Activated T-helper 1 cell treated with anti-CD3 and anti-CD28 coated beads, Interleukin-12 subunit alpha, Interleukin-12 subunit beta, Interleukin-2, Interleukin-4 antibody, amounts not matched to agents 30 ng/mL and 10 ng/mL and 1 ng/mL, durations not matched to agents 14 hours and 24 hours and 36 hours (primary cell): Measurements from ENCODE around the gene KIAA1958. TPM values are rescaled to one million over a fixed set of nuclear protein-coding genes. Genes with fewer than 3 reads are reported as not detected.
"Not testable (repeated sequence)": the region's sequence is repeated elsewhere in the genome, so short reads cannot be mapped to it uniquely, and the experiment has no call there.

Experiments used
- DNase-seq: peaks from one replicate; pipeline ENCODE4 v3.0.0; 2021; ENCODE audit warnings: low spot score
- H3K27ac Mint-ChIP-seq: one replicate; pipeline ENCODE4 v1.8.0; 2021; ENCODE audit warnings: mild to moderate bottlenecking, mixed read lengths
- H3K27me3 Mint-ChIP-seq: one replicate; pipeline ENCODE4 v1.8.0; 2022; ENCODE audit warnings: mild to moderate bottlenecking, moderate library complexity, mixed read lengths; ENCODE audit not compliant: insufficient read depth
- H3K36me3 Mint-ChIP-seq: one replicate; pipeline ENCODE4 v1.8.0; 2021; ENCODE audit warnings: low read depth, mixed read lengths
- H3K4me1 Mint-ChIP-seq: one replicate; pipeline ENCODE4 v1.8.0; 2021; ENCODE audit warnings: low read depth, mixed read lengths
- H3K4me3 Mint-ChIP-seq: one replicate; pipeline ENCODE4 v1.8.0; 2021; ENCODE audit warnings: mild to moderate bottlenecking, moderate library complexity, mixed read lengths
- H3K9me3 Mint-ChIP-seq: one replicate; pipeline ENCODE4 v1.8.0; 2021; ENCODE audit warnings: mixed read lengths
- intact Hi-C: fragments of 100-400 bp; cut with micrococcal nuclease; formaldehyde crosslinking; loops from one replicate; pipeline ENCODE4 v1.15.1; 2024
- total RNA-seq: library from RNA; stranded (reverse); gene quantifications from 2 replicates; pipeline ENCODE4 v1.2.3, GENCODE V29; 2022

KIAA1958 gene
- total RNA-seq, 1 donor from 2014 or later, result 8.6 TPM

DNA sequence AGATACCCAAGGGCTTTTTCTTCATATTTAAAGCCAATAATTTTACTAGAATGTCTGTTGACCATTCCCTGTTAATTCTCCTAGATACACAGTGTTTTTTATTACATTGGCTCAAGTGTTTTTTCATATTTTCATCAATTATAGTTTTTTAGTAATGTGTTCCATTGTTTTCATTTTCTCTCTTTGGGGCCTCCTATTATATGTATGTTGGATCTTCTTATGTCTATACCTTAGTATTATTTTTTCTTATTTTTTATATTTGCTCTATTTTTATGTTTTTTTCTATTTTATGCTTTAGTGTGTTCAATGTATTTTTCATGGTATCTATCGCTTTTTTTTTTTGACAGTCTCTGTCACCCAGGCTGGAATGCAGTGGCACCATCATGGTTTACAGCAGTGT, 7.5 kb downstream of the KIAA1958 start:
- peaks cover 31% of the 10 kb centered on the region for H3K36me3 Mint-ChIP-seq
- no peak overlapping the region for H3K4me3 Mint-ChIP-seq
- peaks cover 28% of the 10 kb centered on the region for H3K9me3 Mint-ChIP-seq
- no peak for DNase-seq
- no peak overlapping the region for H3K27ac Mint-ChIP-seq
- intact Hi-C loops, result no loop called here
- no peaks in the 10 kb centered on the region for H3K27me3 Mint-ChIP-seq
- peaks cover 22% of the 10 kb centered on the region for H3K4me1 Mint-ChIP-seq

DNA sequence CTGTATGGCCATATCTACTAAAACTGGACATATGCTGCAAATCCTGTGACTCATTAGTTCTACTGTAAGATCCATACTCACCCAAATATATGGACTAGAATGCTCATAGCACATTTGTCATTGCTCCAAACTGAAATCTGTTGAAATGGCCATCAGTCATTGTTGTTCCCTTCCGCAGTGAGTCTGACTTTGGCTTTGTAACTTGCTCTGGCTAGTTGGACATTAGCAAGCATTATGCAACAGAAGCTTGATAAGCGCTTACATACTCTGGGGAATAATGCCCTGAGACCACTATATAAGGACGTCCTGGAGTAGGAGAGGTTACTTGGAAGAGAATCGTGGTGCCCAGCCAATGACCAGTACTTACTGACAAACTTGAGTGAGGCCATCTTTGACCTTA, 9.0 kb downstream of the KIAA1958 start:
- no peak overlapping the region for H3K4me3 Mint-ChIP-seq
- no peaks in the 10 kb centered on the region for H3K27me3 Mint-ChIP-seq
- peaks cover 29% of the 10 kb centered on the region for H3K36me3 Mint-ChIP-seq
- H3K4me1 Mint-ChIP-seq, result peaks cover 13% of the 10 kb centered on the region
- H3K9me3 Mint-ChIP-seq, result peaks cover 28% of the 10 kb centered on the region
- intact Hi-C loops, result no loop called here
- no peak overlapping the region for H3K27ac Mint-ChIP-seq
- no peak for DNase-seq

DNA sequence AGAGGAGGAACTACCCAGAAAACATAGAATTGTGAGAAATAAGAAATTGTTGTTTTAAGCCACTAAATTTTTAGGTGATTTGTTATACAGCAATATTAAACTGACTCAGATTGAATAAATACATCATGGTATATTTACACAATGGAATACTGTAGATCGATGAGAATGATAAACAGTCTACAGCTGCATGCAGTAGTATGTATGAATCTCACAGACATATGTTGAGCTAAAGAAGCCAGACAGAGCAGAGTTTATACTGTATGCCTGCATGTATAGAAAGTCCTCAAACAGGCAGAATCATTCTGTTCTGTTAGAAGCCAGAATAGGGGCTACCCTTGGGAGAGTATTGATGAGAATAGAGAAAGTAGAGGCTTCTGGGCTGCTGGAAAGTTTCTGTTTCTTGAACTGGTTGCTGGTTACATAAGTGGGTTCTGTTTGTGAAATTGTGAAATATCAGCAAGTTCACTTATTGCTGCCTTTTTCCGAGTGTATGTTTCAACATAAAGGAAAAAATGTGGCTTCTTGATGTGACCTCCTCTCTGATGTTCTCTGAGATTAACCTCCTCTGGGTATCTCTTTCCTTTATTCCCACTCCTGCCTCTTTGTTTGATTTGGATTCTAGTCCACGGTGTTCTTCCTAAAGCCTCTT, 9.6 kb downstream of the KIAA1958 start:
- H3K27ac Mint-ChIP-seq, result no peak overlapping the region
- no peaks in the 10 kb centered on the region for H3K27me3 Mint-ChIP-seq
- peaks cover 28% of the 10 kb centered on the region for H3K9me3 Mint-ChIP-seq
- DNase-seq, result no peak
- H3K36me3 Mint-ChIP-seq, result peaks cover 29% of the 10 kb centered on the region
- intact Hi-C loops, result no loop called here
- H3K4me1 Mint-ChIP-seq, result peaks cover 13% of the 10 kb centered on the region
- no peak overlapping the region for H3K4me3 Mint-ChIP-seq

- Mint-ChIP-seq H3K4me1 (peaks cover 8% of the 10 kb centered on the region), H3K4me3 (no peak overlapping the region), H3K9me3 (no peaks in the 10 kb centered on the region), H3K36me3 (peaks cover 3% of the 10 kb centered on the region), H3K27me3 (no peaks in the 10 kb centered on the region), H3K27ac (no peak overlapping the region)
- intact Hi-C loops, result no loop called here
- DNase-seq, result no peak
Measured at GRCh38 chr9:112500842-112501241, 14.2 kb downstream of the KIAA1958 start.

DNA sequence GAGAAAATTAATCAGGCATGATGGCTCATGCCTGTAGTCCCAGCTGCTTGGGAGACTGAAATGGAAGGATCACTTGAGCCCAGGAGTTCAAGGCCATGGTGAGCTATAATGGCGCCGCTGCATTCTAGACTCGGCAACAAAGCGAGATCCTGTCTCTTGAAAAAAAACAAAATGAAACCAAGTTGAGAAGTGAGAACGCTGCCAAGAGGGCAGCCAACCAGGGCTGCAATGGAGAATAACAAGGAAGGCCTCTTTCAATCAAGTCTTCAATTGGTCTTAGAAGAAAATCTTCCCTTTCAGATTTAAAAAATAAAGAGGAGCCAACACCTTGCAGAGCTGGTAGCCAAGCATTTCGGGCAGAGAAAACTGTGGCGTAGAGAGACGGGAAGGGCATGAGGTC, 14.7 kb downstream of the KIAA1958 start:
- Mint-ChIP-seq H3K9me3 (no peaks in the 10 kb centered on the region), H3K27ac (no peak overlapping the region), H3K27me3 (no peaks in the 10 kb centered on the region), H3K4me1 (peaks cover 7% of the 10 kb centered on the region), H3K36me3 (peaks cover 3% of the 10 kb centered on the region), H3K4me3 (no peak overlapping the region)
- DNase-seq, result no peak
- intact Hi-C loops, result no loop called here

DNA sequence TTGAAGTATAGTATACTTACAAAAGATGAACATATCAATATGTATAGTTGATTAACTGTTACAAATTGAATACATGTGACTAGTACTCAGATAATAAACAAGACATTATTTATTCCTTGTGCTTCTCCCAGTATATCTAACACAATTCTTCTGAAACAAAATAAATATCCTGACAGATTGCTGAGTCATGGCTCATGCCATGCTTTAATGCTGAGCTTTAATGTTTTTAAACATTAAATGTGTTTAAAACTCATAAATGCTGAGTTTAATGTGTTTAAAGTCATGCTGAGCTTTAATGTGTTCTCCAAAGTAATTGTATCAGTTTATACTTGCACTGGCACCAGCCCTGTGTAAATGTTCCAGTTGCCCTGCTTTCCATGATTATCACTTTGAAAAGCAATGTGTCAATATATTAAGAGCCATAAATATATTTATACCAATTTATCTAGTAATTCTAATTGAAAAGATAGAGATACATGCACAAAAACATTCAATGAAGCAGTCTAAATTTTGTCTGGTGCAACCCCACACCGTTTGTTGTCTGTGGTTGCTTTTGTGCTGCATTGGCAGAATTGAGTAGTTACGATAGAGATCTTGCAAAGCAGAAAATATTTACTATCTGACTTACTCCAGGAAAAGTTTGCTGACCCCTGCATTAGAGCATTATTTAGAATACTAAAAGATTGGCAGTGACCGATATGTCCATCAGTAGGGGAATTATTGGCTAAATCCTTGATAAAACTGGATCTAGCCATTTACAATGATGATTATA, 15.7 kb downstream of the KIAA1958 start:
- DNase-seq, result no peak
- no peak overlapping the region for H3K27ac Mint-ChIP-seq
- peaks cover 1% of the 10 kb centered on the region for H3K36me3 Mint-ChIP-seq
- H3K27me3 Mint-ChIP-seq, result no peaks in the 10 kb centered on the region
- no peaks in the 10 kb centered on the region for H3K4me1 Mint-ChIP-seq
- no peak overlapping the region for H3K4me3 Mint-ChIP-seq
- intact Hi-C loops, result no loop called here
- H3K9me3 Mint-ChIP-seq, result no peaks in the 10 kb centered on the region

DNA sequence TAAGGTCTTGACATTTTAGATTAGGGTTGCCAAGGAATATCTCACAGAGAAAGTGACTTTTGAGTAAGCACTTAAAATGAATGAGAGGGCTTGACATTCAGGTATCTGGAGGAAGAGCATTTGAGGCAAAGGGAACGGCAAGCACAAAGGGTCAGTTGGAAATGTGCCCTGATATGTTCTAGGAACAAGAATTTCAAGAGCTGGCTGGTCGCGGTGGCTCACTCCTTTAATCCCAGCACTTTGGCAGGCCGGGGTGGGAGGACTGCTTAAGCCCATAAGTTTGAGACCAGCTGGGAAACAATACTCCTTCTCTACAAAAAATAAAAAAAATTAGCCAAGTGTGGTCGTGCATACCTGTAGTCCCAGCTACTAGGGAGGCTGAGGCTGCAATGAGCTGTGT, 16.5 kb downstream of the KIAA1958 start:
- no peak overlapping the region for H3K4me3 Mint-ChIP-seq
- H3K9me3 Mint-ChIP-seq, result no peaks in the 10 kb centered on the region
- DNase-seq, result no peak
- no peaks in the 10 kb centered on the region for H3K4me1 Mint-ChIP-seq
- intact Hi-C loops, result no loop called here
- H3K36me3 Mint-ChIP-seq, result no peaks in the 10 kb centered on the region
- no peak overlapping the region for H3K27ac Mint-ChIP-seq
- no peaks in the 10 kb centered on the region for H3K27me3 Mint-ChIP-seq

DNA sequence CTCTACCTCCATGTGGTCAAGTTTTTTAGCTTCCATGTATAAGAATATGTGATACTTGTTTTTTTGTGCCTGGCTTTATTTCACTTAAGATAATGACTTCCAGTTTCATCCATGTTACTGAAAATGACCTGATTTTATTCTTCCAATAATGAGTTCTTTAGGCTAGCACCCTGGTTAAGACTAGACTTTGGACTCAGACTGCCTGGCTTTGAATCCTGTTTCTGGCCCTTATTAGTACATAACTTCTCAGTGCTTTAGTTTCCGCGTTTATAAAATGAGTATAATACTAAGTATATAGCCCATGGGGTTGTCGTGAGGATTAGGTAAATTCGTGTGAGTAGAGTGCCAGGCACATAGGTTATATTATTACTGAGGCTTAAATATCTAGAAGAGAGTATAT, 18.5 kb downstream of the KIAA1958 start:
- Mint-ChIP-seq H3K27me3 (no peaks in the 10 kb centered on the region), H3K9me3 (no peaks in the 10 kb centered on the region), H3K4me3 (no peak overlapping the region), H3K4me1 (no peaks in the 10 kb centered on the region), H3K27ac (no peak overlapping the region), H3K36me3 (no peaks in the 10 kb centered on the region)
- DNase-seq, result no peak
- intact Hi-C loops, result no loop called here

DNA sequence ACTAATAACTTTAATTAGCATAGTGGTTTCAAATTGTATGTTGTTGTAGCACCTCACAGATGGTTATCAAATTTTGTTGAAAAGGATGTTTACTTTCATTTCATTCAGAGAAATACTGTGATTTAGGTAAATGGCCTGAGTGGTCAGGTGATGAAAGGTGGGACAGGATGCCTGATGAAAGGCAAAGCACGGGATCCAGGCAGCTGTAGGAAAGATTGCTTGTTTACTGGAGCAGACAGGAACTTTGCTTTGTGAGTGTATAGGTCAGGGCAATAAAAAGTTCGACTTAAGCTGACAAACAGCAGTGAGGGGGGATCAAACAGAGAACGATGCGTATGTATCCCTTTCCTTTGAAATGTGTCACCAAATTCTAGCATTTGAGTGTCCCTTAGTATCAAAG, 19.0 kb downstream of the KIAA1958 start:
- Mint-ChIP-seq H3K36me3 (no peaks in the 10 kb centered on the region), H3K4me3 (no peak overlapping the region), H3K9me3 (no peaks in the 10 kb centered on the region), H3K27me3 (no peaks in the 10 kb centered on the region), H3K4me1 (no peaks in the 10 kb centered on the region), H3K27ac (no peak overlapping the region)
- intact Hi-C loops, result no loop called here
- no peak for DNase-seq

- DNase-seq, result no peak
- Mint-ChIP-seq H3K4me1 (no peaks in the 10 kb centered on the region), H3K36me3 (no peaks in the 10 kb centered on the region), H3K9me3 (no peaks in the 10 kb centered on the region), H3K27ac (no peak overlapping the region), H3K27me3 (no peaks in the 10 kb centered on the region), H3K4me3 (no peak overlapping the region)
- intact Hi-C loops, result no loop called here
Measured at GRCh38 chr9:112506571-112506970, 19.9 kb downstream of the KIAA1958 start.

DNA sequence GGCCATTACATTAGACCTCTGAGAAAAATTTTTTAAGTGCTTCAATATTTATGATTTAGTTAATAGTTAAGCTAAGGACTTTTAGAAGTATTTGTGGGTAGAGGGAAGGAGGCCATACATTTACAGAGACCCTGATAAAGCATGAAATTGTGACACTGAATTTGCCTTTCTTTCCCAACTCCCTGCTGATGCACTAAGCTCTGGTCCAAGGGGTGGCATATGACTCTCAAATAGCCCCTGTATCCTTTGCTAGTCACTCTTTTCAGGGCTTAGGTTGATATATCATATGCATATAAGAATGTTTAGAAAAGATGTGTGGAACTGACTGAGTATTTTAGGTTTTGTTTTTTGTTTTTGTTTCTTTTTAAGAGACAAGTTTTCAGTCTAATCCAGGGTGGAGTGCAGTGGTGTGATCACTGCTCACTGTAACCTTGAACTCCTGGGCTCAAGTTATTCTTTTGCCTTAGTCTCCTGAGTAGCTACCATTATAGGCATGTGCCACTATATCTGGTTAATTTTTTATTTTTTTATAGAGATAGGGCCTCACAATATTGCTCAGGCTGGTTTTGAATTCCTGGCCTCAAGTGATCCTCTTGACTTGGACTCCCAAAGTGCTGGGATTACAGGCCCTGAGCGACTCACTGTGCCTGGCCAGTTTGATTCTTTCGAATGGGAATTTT, 20.5 kb downstream of the KIAA1958 start:
- no peak overlapping the region for H3K4me3 Mint-ChIP-seq
- H3K4me1 Mint-ChIP-seq, result no peaks in the 10 kb centered on the region
- no peaks in the 10 kb centered on the region for H3K9me3 Mint-ChIP-seq
- no peaks in the 10 kb centered on the region for H3K27me3 Mint-ChIP-seq
- intact Hi-C loops, result no loop called here
- no peak for DNase-seq
- no peak overlapping the region for H3K27ac Mint-ChIP-seq
- H3K36me3 Mint-ChIP-seq, result no peaks in the 10 kb centered on the region

DNA sequence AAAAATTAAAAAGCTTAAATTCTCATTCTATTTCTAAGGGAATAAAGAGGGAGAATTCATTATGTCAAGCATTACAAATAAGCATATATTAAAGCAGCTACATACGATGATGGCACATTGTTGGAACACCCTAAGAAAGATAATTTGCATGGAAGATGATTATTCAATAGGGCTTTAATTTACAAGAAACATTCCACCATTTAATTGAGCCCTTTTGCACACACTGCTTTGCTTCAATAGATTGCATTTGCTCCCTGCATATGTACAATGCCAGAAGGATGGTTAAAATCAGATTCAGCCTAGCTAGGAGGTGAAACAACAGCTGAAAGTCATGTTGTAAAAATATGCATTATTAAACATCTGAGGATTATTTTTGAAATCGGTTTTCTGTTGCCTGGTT, 21.8 kb downstream of the KIAA1958 start:
- Mint-ChIP-seq H3K36me3 (no peaks in the 10 kb centered on the region), H3K27me3 (no peaks in the 10 kb centered on the region), H3K9me3 (no peaks in the 10 kb centered on the region), H3K4me1 (no peaks in the 10 kb centered on the region), H3K4me3 (no peak overlapping the region), H3K27ac (no peak overlapping the region)
- intact Hi-C loops, result no loop called here
- DNase-seq, result no peak

DNA sequence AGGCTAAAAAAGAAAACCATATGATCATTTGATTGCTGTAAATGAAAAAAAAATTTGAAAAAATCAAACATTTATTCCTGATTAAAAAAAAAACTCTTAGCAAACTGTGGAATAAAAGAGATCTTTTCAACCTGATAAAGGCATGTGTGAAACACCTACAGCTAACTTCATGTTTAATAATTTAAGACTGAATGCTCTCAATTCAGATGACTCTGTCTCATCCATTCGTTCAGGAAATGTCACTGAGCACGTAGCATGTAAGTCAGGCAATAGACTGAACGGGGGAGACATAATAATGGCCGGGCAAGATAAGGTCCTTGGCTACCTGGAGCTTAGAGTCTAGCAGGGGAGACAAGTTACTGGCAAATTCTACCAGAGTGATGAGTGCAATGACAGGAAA, 25.8 kb downstream of the KIAA1958 start:
- intact Hi-C loops, H3K27me3 Mint-ChIP-seq, H3K36me3 Mint-ChIP-seq, H3K9me3 Mint-ChIP-seq, DNase-seq, H3K4me1 Mint-ChIP-seq, H3K27ac Mint-ChIP-seq, H3K4me3 Mint-ChIP-seq: not testable (repeated sequence)
